GM12892 (cell line): ENCODE measurements around the gene ESD.

Experiments used
- POLR2A ChIP-seq: IDR thresholded peaks from 2 replicates; pipeline ENCODE4 v1.6.1; 2011; ENCODE audit warnings: low read depth, low read length, control low read depth
- POLR2AphosphoS5 ChIP-seq: IDR thresholded peaks from 2 replicates; pipeline ENCODE4 v1.6.1; 2011; ENCODE audit warnings: low read depth, low read length, control low read depth
- TAF1 ChIP-seq: IDR thresholded peaks from 2 replicates; pipeline ENCODE4 v1.6.1; 2011; ENCODE audit warnings: low read depth, mild to moderate bottlenecking, control low read depth, low read length, borderline replicate concordance

DNA sequence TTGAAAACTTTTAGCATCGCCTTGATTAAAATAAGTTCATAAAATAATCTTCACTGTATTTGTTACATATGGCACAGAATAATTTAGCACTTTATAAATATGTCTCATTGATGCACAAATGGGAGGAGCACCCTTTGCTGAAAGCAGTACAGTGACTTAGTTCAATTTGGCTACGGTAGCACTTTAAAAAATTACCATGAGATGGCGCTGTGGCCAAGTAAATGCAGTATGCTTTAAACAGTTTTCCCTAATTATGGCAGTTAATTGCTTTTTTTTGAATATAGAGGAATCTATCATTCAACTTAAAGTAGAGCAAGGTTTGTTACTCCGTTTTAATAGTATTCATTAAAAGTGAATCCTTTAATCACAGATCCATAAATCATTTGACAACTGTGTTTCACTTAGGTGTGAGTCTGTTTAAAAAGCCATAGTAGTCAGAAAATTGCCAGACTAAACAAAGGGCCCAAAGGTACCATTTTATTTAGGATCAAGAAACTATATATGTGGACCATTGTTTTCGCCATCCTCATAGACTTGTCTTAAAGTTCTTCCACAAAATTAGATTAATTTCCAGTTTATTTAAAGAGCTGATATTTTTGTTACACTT is 34.7 kb upstream of the ESD start:
- no peak for TF ChIP-seq POLR2A
- TF ChIP-seq POLR2AphosphoS5 = no peak
- TF ChIP-seq TAF1 = no peak
